Middle frontal gyrus (tissue), 1 donor: ENCODE results near the gene ANTXR1.

Source experiments
- DNase-seq: peaks from one replicate; pipeline ENCODE4 v3.0.0-alpha.2; 2015; ENCODE audit warnings: low spot score; ENCODE audit errors: extremely low spot score

ANTXR1 gene

GRCh38 chr2:69204654-69205053 lies 191.7 kb downstream of the ANTXR1 start:
- no peak for DNase-seq

- DNase-seq = no peak
Measured at GRCh38 chr2:69205076-69205475, 192.1 kb downstream of the ANTXR1 start.

GRCh38 chr2:69205491-69205890 lies 192.5 kb downstream of the ANTXR1 start:
- DNase-seq = no peak

- no peak for DNase-seq
Measured at GRCh38 chr2:69208023-69208595, 195.1 kb downstream of the ANTXR1 start.

GRCh38 chr2:69209482-69209881 lies 196.5 kb downstream of the ANTXR1 start:
- DNase-seq = no peak

- DNase-seq = no peak
Measured at GRCh38 chr2:69210385-69210784, 197.4 kb downstream of the ANTXR1 start.

GRCh38 chr2:69211048-69211447 lies 198.1 kb downstream of the ANTXR1 start:
- DNase-seq = no peak

- DNase-seq = no peak
Measured at GRCh38 chr2:69211686-69212085, 198.7 kb downstream of the ANTXR1 start.

- no peak for DNase-seq
Measured at GRCh38 chr2:69212238-69213028, 199.5 kb downstream of the ANTXR1 start.

GRCh38 chr2:69213201-69213600 lies 200.2 kb downstream of the ANTXR1 start:
- no peak for DNase-seq

- no peak for DNase-seq
Measured at GRCh38 chr2:69213782-69214181, 200.8 kb downstream of the ANTXR1 start.

- DNase-seq = no peak
Measured at GRCh38 chr2:69214898-69215297, 201.9 kb downstream of the ANTXR1 start.

- DNase-seq = no peak
Measured at GRCh38 chr2:69216535-69217332, 203.8 kb downstream of the ANTXR1 start.

- DNase-seq = no peak
Measured at GRCh38 chr2:69217333-69218080, 204.5 kb downstream of the ANTXR1 start.

GRCh38 chr2:69221512-69221911 lies 208.5 kb downstream of the ANTXR1 start:
- DNase-seq = no peak

GRCh38 chr2:69221960-69222751 lies 209.2 kb downstream of the ANTXR1 start:
- DNase-seq = no peak

- no peak for DNase-seq
Measured at GRCh38 chr2:69222953-69223658, 210.1 kb downstream of the ANTXR1 start.

GRCh38 chr2:69223759-69224511 lies 211.0 kb downstream of the ANTXR1 start:
- no peak for DNase-seq

GRCh38 chr2:69224512-69224837 lies 211.5 kb downstream of the ANTXR1 start:
- DNase-seq = no peak

GRCh38 chr2:69225933-69226332 lies 213.0 kb downstream of the ANTXR1 start:
- no peak for DNase-seq
